HG02938 (cell line): ENCODE results near the gene EVA1A.

Experiments used
- ATAC-seq: cut with Tn5 transposase; IDR thresholded peaks from one replicate; pipeline ENCODE4 v1.9.1; 2021; ENCODE audit warnings: mild to moderate bottlenecking, moderate library complexity; ENCODE audit not compliant: unreplicated experiment

EVA1A gene

DNA sequence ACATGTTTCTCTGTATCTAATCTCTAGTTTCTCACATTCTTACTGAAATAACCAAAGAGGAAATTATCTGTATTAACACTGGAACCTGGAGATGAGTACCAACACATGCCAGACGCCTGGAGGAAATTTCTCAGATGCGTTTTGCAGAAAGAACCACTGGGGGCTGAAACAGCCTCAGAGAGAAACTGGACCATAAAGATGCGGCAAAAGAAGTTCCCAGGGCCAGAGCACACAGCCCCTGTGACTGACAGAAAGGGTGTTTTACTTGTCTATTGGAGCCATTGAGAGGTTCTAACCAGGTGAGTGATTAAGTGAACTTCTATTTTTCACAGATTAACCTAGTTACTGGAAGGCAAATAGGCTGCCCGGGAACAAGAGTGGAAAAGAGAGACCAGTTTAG lies 103.9 kb downstream of the EVA1A start:
- ATAC-seq, result no peak

GRCh38 chr2:75456111-75456510 lies 104.6 kb downstream of the EVA1A start:
- ATAC-seq, result no peak

DNA sequence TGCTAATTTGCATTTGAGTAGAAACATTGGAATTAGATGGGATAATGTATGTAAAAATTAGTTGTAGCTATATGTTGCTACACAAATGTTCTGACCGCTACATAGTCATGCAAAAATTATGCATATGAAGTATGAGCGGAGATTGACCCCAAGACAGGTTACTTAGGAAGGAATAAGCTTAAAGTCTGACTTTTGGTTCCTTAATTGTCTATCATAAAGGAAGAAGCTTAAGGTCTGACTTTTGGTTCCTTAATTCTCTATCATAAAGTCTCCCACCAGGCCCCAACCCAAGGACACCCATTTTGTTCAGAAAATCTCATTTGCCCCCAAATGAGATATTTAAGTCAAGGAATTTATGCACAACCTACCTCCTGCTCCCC lies 106.5 kb downstream of the EVA1A start:
- ATAC-seq, result no peak

DNA sequence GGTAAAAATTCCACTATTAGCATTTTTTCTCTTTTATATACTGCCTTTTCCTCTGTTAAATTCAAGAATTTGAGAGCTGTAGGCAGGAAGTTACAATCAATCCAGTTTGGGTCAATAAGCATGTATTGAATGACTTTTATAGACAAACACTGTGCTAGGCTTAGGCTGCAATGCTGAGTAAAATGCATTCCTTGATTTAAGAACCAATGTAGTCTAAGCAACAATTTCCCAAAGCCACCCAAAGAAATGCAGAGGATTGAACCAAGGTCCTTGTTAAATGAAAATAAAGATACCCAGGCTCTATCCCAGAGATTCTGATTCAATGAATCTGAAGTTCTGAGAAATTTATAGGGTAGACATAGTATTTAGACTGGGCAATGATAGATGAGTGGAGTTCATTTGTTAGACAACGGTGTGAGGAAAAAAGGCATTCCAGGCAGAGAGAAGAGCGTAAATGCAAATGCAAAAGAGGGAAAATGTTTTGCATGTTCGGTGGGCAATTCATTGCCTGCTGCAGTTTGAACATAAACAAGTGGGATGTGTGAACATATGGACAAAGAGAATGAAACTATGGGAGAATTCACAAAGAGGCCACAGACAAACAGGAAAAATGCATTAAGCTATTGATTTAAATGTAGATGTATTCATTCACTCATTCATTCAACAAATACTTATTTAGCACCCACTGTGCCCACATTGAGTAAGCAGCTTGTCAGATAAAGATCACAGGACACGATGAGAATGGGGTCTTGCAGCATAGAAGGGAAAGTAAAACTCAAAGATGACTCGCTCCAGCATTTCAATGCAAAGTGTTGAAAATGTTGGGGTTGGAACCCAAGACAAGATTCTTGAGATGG lies 107.1 kb downstream of the EVA1A start:
- no peak for ATAC-seq

- ATAC-seq, result no peak
These were observed 110.7 kb downstream of the EVA1A start for GRCh38 chr2:75450068-75450467.

- ATAC-seq, result no peak
These were observed 113.6 kb downstream of the EVA1A start for GRCh38 chr2:75447176-75447575.
